Measurements from ENCODE around the gene HOXC4.

- TF ChIP-seq CTCF (IDR thresholded peaks at IDR 0.05) = no peak
- no peak for TF ChIP-seq POLR2A (IDR thresholded peaks at IDR 0.05)
These were observed 19.5 kb upstream of the HOXC4 start for GRCh38 chr12:54033980-54034784.

All from vagina (tissue), 2 donors.